HUDEP-2 (cell line): ENCODE results near the gene C10orf53.

Source experiments
- DNase-seq, 76 experiments: peaks; one replicate each; lab custom pipeline; 2025; ENCODE audit not compliant: unreplicated experiment in 76 of 76; lab: John Stamatoyannopoulos, UW

The C10orf53 gene, protein sequence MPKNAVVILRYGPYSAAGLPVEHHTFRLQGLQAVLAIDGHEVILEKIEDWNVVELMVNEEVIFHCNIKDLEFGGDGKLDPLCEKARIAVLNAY

DNA sequence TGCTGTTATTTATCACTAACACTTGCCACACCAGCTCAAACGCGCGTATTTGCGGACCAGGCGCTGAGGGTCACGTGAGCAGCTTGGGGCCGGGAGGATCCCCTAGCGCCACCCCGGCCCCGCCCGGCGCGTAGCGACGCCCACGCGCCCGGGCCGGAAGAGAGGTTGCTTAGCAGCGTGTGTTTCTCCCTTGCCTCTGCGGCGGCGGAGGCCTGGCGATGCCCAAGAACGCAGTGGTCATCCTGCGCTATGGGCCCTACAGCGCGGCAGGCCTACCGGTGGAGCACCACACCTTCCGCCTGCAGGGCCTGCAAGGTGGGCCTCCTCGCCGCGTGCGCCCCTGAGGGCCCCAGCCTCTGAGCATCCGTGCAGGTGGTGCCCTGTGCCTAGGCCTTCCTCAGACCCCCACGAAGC lies at the start of gene C10orf53:
Gene C10orf53, plus strand, starts transcription at position 172 of the 414 bp plus-strand sequence. Its CDS starts 47 bp downstream, at position 219.
- peak in 51 of 76 experiments; percentile 2 to 76 (median 36) for DNase-seq

DNA sequence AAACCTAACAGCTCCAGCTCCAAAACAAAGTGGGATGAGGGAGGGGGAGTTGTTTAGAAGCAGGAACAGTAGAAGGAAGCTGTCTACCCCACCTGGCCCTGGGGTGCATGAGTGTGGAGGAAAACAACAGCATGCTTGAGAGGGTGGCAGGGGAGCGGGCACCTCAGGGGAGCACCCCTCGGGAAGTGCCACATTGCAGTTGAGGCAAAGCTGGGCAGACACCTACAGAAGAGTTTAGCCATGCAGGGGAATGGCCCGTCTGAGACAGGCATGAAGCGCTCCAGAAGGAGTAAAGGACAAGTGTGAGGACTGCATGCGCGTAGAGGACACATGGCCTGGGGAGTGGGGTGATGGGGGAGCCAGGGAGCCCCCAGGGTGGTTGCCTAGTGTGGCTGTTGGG lies 47.5 kb upstream of the C10orf53 start:
- no peak for DNase-seq

DNA sequence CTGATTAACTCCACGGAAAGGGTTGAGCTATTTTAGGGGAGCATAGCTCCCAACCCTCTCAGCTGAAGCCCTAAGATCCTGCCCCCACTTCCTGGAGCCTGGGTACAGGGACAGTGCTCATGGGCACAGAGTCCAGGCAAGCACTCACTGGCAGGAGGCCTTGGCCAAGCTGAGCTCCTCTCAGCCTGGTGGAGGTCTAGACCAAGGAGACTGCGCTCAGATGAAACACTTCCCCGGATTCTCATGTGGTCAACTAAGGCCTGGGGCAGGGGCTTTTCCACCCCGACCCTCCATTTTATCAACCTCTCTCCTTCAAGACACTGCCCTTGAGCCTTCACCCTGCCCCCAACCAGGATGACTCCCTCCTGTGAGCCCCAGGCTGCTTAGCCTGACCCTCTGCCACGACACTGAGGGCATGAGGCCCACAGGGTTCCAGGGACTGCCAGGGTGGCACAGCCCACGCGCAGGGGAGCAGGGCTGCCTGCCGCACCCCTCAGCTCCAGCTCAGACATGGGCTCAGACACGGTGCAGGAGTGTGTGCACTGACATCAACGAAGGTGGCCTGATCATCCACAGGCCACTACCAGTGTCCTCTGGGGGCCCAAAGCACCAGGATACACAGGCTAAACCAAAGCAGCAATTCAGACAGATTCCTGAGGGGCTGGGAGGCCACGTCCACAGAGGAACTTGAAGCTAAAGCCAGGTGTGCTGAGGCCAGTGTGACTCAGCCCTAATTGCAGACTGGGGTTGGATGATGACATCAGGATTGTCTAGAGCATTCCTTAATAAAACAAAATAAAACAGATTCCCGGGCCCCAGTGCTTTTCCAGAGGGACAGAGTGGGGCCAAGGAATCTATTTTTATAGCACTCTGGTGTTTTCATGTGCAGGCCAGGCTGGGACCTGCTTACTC lies 46.8 kb upstream of the C10orf53 start:
- DNase-seq, result no peak

DNA sequence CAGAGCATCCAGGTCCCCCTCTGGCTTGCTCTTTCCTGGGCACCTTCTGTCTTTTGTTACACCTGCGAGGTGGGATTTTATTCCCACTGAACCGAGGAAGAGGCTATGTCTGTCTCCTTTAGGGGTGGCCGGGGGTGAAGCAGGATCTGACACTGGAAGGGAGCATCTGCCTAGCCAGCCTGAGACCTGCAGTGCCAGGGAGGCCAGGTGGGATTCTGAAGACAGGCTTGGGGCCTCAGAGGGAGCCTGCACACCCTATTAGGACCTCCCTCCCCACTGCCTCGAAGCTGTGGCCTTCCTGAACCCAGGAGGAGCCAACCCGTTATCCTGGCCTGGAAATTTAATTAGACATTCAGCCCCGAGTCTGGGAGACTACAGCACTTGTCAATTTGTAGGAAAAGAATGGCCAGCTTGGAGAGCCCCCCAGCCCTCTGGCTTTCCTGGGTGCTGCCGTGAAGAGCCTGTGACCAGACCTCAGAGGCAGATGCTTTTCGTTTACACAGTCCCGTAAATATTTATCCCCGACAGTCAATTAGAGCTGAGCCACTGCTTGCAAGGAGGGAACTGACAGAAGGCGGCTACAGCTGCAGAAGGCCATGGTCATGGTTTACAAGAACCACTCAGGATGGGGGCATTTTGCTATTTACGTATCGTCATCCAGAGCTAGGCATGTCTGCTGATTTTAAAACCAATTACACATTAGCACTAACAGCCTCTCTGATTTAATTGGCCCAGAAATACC lies 46.0 kb upstream of the C10orf53 start:
- DNase-seq, result no peak

DNA sequence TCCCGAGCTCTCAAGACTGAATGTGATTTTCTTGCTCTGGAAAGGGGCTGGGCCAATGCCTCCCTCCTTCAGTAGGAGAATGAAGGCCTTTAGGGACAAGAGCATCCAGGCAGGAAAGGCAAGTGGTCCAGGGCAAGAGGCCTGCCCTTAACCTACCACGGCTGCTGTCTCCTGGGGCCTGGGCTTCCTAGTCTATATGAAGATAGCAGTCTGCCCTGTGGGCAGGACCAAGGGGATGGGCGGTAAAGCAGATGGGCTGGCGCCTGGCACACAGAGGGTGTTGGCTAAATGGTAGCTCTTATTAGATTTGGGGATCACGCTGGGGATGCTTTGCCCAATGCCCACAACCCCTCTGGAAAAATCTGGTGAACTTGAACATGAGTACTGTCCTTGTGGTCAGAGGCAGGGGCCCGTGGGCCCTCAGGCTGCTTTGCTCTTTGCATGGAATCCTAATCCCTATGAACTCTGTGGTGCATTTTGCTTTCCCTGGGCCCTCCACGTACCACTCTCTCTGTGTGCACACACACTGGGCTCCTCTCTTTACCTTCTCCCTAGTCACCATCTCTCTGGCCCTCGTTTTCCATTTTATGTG lies 45.3 kb upstream of the C10orf53 start:
- no peak for DNase-seq

DNA sequence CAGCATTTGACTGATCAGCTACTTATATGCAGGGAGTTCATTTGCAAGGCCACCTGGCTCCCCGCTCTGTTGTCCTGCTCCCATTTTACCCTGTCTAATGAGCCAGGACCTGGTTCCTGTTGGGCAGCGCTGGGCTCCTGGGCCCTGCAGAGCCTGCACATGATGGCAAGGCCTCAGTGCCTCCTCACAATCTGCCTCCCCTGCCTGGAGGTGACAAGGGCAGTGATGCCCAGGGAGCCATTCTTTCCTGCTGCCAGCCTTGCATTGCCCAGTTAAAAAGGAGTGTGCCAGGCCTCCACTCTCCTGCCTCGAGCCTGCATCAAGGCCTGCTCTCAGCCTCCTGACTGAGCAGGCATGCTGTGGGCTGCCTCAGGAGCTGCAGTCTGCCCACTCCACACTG lies 37.1 kb upstream of the C10orf53 start:
- DNase-seq, result no peak

DNA sequence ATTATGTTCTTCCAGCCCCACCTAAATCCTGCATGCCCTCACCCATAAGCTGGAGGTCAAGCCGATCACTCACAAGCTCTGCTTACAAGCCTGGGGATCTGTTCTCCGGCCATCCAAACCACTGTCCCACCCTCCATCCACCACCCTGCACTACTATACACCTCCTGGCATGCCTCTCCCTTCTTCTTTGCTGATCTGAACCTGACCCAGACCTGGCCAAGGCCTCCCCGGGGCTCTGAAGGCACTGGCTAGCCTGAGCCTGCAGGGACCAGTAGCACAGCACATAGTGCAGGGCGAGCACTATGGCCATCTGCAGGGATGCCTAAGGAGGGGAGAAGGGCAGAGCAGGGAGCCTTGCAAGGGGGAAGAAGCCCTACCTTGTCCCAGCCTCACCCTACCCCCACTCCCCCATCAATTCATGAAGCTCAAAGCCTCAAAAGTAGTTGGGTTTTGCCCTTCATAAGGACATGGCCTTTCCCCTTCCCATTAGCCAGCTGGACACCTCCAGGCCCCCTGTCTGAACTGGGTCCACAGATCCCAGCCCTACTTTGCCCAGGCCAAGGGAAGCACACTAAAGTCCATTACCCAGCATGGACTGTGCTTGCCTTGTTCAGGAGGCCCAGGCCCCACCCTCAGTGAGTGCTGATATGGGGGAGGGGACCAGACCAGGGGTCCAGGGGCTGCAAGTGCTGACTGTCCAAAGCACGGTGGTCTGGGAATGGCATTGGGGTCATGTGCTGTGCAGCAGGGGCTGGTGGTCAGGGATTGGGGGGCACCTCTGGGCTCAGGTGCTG lies 36.0 kb upstream of the C10orf53 start:
- no peak for DNase-seq

DNA sequence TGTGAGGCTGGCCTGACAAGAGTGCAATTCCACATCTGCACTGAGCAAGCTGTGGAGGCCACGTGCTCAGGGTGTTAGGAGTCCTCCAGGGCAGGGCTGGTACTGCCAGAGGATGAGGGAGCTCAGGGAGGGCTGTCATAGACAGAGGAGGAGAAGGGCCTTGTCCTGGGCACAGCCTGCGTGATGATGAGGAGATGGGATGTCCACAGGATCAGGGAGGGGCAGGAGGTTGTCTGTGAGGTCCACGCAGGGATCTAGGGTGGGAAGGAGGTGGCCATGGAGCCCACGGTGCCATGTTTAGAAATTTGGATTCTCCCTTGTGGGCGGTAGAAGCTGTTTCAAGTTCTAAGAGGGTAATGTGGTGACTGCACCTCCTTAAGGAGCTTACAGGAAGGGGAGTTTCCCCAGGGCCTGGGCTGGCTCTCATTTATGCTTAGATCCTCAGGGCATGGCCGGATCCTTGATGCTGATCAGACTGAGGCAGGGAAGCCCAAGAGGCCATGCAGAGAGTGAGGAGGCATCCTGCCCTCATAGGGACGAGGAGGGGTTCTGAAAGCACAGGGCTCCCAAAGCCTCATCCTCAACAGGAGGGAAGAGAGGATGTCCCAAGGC lies 35.3 kb upstream of the C10orf53 start:
- no peak for DNase-seq

DNA sequence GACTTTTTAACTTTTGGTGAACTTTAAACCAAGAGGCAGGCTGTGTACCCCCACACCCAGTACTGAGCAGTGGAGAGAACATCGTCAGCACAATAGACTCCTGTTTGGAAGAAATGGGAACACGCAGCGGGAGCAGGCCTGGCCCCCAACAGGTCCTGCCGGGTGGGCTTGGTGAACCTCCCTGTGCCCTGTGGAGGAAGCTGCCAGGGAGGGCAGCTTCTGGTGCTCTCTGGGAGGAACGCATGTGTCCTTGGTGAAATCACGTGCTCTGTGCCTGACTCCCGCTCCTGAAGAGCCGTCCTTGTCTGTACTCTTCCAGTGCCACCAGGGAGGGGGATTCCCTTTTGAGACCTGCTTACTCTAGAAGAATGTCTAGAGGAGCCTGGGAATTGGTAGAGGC lies 34.0 kb upstream of the C10orf53 start:
- DNase-seq, result no peak

DNA sequence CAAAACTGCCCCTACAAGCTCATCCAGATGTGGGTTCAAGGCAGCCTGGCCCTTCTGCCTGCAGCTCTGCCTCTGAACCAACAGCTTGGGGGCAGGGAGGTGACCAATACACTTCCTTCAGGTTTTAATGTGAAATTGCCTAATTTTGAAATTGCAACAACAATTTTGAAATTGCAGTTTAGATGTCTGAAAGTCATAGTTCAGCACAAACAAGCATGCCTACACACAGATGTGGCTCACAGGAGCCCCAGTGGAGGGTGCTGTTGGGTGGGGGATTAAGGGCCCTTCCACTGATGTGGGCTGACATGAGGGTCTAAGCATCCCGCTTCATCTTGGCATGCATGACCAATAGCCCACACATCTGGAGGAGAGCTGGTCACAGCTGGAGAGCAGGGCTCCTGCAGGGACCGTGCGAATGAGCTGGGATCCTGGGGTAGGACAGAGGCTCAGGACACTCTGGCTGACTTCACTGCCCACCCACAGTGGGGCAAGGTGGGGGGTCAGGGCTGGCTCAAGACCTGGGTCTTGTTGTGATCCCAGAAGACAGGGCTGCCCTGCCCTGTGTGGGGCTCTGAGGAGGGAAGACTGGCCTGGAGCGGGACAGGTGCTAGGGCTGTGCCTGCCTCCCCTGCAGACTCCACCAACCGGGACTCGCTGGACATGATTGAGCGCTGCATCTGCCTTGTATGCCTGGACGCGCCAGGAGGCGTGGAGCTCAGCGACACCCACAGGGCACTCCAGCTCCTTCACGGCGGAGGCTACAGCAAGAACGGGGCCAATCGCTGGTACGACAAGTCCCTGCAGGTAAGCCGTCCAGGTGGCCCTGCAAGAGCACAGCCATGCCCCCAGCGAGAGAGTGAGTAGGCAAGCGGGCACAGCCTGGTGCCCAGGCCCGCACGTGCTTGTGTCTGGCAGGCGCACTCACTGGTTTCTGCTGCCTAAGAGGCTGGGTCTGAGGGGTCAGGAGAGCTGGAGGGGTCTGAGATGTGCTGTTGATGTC lies 33.3 kb upstream of the C10orf53 start:
- no peak for DNase-seq

DNA sequence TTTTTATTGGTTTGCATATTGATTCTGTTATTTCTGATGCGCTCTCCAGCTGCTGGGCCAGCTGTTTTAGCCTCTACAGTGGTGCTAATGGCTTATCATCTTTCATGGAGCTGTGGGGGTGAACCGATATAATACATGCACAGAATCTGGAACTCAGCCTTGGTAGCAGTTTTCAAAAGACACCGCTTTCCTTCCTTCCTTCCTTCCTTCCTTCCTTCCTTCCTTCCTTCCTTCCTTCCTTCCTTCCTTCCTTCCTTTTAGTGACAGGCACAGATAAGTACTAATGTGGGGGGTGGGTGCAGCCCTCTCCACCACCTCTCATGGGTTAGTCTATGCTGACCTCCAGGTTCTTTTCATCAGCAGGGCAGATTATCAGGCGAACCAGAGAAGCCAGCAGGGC lies 31.9 kb upstream of the C10orf53 start:
- DNase-seq, result no peak

DNA sequence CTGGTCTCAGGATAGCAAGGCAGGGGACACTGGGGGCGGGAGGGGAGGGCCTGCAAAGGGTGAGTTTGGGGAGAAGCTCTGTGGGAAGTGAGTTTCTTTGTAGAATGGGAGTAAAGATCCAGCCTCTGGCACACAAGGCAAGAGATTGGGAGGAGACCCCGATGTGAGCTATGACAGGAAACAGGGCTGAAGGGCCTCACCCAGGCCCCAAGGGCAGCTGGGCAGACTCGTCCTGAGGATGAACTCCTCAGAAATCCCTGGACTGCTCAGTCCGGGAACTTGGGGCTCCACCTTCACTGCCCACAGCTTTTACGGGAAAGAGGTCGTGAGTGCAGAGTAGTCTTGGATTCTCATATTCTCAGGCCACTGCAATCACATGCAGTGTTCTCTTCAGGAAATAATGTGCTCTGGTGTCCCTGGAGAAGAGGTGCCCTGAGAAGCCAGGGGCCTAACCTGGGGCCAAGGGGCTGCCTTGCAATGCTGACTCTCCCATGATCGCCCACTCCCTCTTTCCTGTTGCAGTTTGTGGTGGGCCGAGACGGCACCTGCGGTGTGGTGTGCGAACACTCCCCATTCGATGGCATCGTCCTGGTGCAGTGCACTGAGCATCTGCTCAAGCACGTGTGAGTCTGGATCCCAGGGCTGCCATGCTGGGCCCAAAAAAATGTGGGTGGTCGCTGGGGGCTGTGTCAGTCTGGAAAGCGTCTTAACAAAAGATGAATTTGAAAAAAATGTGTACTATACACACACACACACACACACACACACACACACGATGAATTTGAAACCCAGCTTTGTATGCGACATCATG lies 31.3 kb upstream of the C10orf53 start:
- DNase-seq, result no peak

DNA sequence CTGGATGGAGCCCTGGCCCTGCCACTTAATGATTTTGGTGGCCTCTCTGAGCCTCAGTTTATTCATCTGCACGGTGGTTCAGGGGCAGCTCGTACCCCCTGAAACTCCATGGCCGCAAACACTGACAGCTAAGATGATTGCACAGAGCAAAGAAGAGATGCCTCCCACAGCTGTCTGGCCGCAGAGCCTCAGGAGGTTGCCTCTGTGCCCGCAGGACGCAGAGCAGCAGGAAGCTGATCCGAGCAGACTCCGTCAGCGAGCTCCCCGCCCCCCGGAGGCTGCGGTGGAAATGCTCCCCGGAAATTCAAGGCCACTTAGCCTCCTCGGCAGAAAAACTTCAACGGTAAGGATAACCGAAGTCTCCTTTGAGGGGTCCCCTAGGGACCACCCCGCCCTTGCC lies 30.2 kb upstream of the C10orf53 start:
- no peak for DNase-seq

DNA sequence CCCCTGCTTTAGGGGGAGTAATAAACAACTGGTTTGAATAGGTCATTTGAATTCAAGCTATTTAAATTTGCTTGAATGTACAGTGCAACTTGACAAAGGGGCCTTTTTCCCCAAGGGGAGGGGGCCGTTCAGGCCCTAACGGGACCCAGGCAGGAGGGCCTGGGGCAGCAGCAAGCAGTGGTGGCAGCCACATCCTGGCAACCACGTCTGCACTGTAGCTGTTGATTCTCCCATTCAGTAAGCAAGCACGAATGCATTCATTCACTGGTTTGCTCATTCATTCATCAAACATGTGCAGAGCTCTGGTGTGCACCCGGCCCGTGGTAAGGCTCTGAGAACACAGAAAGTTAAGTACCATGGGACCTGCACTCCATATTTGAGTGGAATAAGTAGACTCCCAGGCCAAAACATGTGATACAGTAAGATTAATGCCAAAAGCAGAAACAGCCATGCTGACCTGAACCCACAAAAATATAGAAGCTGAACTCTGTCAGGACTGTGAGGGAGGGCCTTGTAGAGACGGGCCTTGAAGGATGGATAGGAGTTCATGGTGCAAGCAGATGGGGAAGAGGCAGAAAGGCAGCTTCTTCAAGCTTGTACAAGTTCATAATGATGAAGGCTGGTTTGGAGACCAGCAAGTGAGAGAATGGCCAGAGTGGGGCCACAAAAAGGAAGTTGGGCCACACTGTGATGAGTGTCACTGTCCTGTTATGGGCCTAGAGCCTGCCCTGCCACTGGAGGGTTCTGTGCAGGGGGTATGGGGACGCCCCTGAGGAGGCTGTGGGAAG lies 29.3 kb upstream of the C10orf53 start:
- no peak for DNase-seq

DNA sequence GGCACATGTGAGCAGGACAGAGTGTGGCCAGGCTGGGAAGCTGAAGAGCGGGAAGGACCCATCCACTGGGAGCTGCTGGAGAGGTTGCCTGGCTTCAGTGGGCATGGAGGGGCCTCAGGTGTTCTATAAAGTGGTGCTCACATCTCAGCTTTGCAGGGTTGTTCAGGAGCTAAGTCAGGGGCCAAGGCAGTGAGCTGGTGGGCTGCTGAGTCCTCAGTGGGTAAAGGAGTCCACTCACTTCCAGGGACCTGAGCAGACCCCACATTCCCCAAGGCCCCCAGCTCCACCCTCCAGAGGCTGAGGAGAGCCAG lies 28.8 kb upstream of the C10orf53 start:
- DNase-seq, result no peak

DNA sequence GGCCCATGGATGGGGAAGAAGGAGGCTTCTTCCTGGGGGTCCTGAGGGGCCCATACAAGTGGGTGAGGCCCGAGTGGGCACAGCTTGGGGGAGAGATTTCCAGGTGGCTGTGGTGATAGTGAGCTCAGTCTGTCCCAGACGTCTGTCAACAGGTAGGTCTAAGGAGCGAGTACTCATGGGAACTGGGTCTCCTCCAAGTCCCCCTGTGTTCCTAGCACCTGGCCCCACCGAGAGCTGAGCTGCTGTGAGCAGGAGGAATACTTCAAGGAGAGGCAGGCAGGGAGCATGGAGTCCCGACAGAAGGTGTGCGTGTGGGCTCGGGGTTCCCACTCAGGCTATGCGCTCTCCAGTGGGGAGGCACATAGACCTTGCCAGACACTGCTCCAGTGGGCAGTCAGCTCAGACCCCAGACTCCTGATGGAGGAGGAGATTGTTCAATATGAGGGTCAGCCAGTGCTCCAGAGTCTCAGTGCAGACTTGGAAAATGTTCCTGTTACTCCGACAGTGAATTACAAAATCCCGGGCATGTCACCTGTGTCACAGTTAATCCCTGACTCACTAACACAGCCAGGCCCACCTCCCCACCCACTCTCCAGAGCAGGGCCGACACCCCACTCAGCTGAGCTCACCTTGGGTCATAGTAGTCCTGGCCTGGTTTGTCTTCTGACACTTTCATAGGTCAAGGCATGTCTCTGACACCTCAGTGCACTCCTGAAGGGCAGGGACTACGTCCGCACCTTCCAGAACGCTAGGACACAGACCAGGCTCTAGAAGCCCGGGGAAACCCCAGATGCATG lies 28.2 kb upstream of the C10orf53 start:
- no peak for DNase-seq

DNA sequence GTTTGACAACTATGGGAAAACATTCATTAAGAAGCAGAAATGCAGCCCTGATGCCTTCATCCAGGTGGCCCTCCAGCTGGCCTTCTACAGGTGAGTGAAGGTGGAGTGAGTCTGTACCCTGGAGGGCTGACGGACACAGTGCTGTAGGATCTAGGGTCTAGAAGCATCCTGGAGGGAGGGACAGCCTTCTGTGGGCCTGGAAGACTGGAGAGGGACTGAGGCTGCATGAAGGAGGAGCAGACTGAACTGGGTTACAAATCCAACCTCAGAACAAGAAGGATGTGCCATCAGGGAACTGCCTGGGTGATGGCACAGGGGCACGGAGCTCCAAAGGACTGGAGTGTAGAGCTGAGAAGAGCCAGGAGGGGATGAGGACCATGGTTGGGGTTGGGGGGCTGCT lies 27.5 kb upstream of the C10orf53 start:
- no peak for DNase-seq
